ENCODE results near the gene MAST2. TPM values are rescaled to one million over a fixed set of nuclear protein-coding genes. Genes with fewer than 3 reads are reported as not detected.
"Not testable (repeated sequence)": the region's sequence is repeated elsewhere in the genome, so short reads cannot be mapped to it uniquely, and the experiment has no call there.

MAST2 gene
- total RNA-seq, 4 donors from 2014 or later = 31.1 to 76.9 (median 73.4) TPM

DNA sequence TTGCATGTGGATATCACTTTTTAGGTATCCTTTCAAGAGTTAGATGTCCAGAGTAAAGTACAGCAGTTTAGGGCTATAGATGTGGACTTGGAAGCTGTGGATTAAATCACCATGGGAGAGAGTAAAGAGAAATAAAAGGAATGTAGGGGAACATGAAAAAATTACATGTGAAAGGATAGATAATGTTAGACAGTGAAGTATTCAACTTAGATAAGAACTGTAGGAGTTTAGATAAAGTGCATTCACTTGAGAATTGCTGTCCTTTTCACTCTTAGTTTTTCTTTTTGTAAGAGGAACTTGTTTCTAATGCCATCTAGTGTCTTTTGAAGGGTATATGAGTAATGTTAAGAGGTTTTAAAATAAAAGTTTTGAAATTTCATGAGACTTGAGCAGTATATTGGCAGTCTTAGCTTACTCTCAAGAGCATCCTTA lies 40.1 kb downstream of the MAST2 start:
- no peak overlapping the region for H3K27ac ChIP-seq
- ATAC-seq = no peak
- peaks cover 0 to 22% (median 6%) of the 10 kb centered on the region in 3 donors for H3K4me1 ChIP-seq
- no peaks in the 10 kb centered on the region for H3K27me3 ChIP-seq
- no peaks in the 10 kb centered on the region for H3K36me3 ChIP-seq
- H3K9me3 ChIP-seq = no peaks in the 10 kb centered on the region
- no peak overlapping the region for H3K4me3 ChIP-seq
- no peak for TF ChIP-seq EP300 (IDR thresholded peaks at IDR 0.05)
- TF ChIP-seq, protein P1, sequence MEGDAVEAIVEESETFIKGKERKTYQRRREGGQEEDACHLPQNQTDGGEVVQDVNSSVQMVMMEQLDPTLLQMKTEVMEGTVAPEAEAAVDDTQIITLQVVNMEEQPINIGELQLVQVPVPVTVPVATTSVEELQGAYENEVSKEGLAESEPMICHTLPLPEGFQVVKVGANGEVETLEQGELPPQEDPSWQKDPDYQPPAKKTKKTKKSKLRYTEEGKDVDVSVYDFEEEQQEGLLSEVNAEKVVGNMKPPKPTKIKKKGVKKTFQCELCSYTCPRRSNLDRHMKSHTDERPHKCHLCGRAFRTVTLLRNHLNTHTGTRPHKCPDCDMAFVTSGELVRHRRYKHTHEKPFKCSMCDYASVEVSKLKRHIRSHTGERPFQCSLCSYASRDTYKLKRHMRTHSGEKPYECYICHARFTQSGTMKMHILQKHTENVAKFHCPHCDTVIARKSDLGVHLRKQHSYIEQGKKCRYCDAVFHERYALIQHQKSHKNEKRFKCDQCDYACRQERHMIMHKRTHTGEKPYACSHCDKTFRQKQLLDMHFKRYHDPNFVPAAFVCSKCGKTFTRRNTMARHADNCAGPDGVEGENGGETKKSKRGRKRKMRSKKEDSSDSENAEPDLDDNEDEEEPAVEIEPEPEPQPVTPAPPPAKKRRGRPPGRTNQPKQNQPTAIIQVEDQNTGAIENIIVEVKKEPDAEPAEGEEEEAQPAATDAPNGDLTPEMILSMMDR (IDR thresholded peaks at IDR 0.05) = no peak
- no peak for TF ChIP-seq POLR2AphosphoS5 (IDR thresholded peaks at IDR 0.05)
- no peak for TF ChIP-seq POLR2A (IDR thresholded peaks at IDR 0.05)

DNA sequence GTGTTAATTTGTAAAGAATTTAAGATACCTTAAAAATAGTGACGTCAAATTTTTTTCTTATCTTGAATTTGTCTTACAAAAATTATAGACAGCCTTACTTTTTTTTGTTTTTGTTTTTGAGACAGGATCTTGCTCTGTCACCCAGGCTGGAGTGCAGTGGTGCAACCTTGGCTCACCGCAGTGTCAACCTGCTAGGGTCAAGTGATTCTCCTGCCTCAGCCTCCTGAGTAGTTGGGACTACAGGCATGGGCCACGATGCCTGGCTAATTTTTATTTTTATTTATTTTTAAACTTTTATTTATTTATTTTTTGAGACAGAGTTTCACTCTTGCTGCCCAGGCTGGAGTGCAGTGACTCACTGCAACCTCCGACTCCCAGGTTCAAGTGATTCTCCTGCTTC lies 40.6 kb downstream of the MAST2 start:
- peaks cover 0 to 22% (median 6%) of the 10 kb centered on the region in 3 donors for H3K4me1 ChIP-seq
- ATAC-seq, H3K27ac ChIP-seq, H3K36me3 ChIP-seq, H3K27me3 ChIP-seq, H3K4me3 ChIP-seq, H3K9me3 ChIP-seq: not testable (repeated sequence)
- WGBS, 2 donors (ENCODE audit: low coverage in 1 of 2) = 53 to 77% methylated on average over 2 to 4 of the region's 4 CpGs

DNA sequence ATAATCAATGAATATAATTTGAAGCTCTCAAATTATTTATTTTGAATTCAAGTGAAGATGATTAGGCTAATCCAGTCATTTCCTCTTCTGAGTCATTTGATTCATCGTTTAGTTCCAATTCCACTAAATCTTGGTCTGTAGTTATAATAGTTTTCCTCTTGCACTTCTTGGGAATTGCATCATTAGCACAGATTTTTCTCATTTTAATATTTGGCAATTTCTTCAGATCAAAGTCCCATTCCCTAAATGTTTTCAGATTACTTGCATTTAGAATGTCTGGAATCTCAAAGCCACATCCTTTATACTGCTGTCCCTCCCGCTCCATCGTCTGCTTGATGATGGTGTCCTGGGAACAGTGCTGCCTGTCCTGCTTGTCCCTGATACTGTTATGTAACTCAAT lies 43.5 kb downstream of the MAST2 start:
- ATAC-seq = no peak
- Histone ChIP-seq H3K27ac (no peak overlapping the region), H3K36me3 (no peaks in the 10 kb centered on the region), H3K4me3 (no peak overlapping the region), H3K27me3 (no peaks in the 10 kb centered on the region), H3K4me1 (peaks cover 0 to 12% (median 0%) of the 10 kb centered on the region in 3 donors), H3K9me3 (no peaks in the 10 kb centered on the region)
- TF ChIP-seq, protein P1 (IDR thresholded peaks at IDR 0.05) = no peak
- TF ChIP-seq EP300 (IDR thresholded peaks at IDR 0.05) (no peak), POLR2A (IDR thresholded peaks at IDR 0.05) (no peak)
- WGBS, 2 donors (ENCODE audit: low coverage in 1 of 2) = 51 to 54% methylated on average over 3 of the region's 3 CpGs

DNA sequence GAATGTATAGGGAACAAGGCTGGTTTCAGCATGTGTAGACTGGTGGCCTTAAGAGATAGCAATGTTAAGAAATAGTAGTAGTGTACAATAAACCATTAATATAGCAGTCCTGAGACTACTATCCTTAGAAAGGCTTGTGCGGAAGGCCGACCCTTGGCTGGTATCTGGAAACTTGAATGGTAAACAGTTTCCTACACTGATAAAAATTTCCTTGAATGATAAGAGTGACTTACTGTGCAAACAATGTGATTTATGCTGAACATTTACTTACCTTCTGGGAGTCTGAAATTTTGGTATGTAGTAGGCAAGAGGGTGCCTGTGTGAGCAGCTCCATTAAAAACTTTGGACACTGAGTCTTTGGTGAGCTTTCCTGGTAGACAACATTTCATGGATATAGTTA lies 44.7 kb downstream of the MAST2 start:
- H3K27ac ChIP-seq = no peak overlapping the region
- ATAC-seq = no peak
- no peaks in the 10 kb centered on the region for H3K27me3 ChIP-seq
- no peaks in the 10 kb centered on the region for H3K9me3 ChIP-seq
- TF ChIP-seq POLR2AphosphoS5 (IDR thresholded peaks at IDR 0.05) (no peak), POLR2A (IDR thresholded peaks at IDR 0.05) (no peak), EP300 (IDR thresholded peaks at IDR 0.05) (no peak)
- TF ChIP-seq, protein P1 (IDR thresholded peaks at IDR 0.05) = no peak
- peaks cover 0 to 10% (median 0%) of the 10 kb centered on the region in 3 donors for H3K4me1 ChIP-seq
- no peaks in the 10 kb centered on the region for H3K36me3 ChIP-seq
- 96% methylated on average over 2 of the region's 2 CpGs; no CpG with 5 or more reads in 1 of the 2 donors for WGBS, 2 donors (ENCODE audit: low coverage in 1 of 2)
- no peak overlapping the region for H3K4me3 ChIP-seq

DNA sequence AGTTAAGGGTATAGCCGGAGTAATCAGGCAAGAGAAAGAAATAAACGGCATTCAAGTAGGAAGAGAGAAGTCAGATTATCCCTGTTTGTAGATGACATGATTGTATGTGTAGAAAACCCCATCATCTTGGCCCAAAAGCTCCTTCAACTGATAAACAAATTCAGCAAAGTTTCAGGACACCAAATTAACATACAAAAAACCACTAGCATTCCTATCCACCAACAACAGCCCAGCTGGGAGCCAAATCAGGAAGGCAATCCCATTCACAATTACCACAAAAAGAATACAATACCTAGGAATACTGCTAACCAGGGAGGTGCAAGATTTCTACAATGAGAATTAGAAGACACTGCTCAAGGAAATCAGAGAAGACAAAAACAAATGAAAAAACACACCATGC lies 45.3 kb downstream of the MAST2 start:
- Histone ChIP-seq H3K36me3 (no peaks in the 10 kb centered on the region), H3K4me3 (no peak overlapping the region), H3K27me3 (no peaks in the 10 kb centered on the region), H3K4me1 (peaks cover 0 to 4% (median 0%) of the 10 kb centered on the region in 3 donors), H3K27ac (no peak overlapping the region), H3K9me3 (no peaks in the 10 kb centered on the region)
- WGBS, 2 donors (ENCODE audit: low coverage in 1 of 2) = 100% methylated on average over 1 to 2 of the region's 2 CpGs
- no peak for ATAC-seq
- no peak for TF ChIP-seq POLR2A (IDR thresholded peaks at IDR 0.05)
- TF ChIP-seq, protein P1 (IDR thresholded peaks at IDR 0.05) = no peak
- no peak for TF ChIP-seq POLR2AphosphoS5 (IDR thresholded peaks at IDR 0.05)
- TF ChIP-seq EP300 (IDR thresholded peaks at IDR 0.05) = no peak
